ENCODE results near the gene RHOD.

DNA sequence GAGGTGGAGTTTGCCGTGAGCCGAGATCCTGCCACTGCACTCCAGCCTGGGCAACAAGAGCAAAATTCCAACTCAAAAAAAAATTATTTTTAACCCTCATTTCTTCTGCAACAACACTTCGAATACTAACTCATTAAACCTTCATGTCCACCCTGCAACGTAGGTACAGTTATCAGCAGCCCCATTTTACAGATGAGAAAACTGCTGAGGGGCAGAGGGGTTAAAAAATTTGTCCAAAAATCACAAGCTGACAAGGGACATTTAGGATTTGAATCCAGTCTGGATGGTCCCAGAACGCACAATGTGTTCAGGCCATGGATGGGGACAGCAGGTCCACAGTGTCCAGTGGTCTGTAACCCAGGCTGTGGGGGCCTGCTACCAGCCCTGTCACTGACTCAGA, 29.0 kb downstream of the RHOD start:
- TF ChIP-seq, protein P1, sequence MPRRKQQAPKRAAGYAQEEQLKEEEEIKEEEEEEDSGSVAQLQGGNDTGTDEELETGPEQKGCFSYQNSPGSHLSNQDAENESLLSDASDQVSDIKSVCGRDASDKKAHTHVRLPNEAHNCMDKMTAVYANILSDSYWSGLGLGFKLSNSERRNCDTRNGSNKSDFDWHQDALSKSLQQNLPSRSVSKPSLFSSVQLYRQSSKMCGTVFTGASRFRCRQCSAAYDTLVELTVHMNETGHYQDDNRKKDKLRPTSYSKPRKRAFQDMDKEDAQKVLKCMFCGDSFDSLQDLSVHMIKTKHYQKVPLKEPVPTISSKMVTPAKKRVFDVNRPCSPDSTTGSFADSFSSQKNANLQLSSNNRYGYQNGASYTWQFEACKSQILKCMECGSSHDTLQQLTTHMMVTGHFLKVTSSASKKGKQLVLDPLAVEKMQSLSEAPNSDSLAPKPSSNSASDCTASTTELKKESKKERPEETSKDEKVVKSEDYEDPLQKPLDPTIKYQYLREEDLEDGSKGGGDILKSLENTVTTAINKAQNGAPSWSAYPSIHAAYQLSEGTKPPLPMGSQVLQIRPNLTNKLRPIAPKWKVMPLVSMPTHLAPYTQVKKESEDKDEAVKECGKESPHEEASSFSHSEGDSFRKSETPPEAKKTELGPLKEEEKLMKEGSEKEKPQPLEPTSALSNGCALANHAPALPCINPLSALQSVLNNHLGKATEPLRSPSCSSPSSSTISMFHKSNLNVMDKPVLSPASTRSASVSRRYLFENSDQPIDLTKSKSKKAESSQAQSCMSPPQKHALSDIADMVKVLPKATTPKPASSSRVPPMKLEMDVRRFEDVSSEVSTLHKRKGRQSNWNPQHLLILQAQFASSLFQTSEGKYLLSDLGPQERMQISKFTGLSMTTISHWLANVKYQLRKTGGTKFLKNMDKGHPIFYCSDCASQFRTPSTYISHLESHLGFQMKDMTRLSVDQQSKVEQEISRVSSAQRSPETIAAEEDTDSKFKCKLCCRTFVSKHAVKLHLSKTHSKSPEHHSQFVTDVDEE (CRISPR knock-in tag; IDR thresholded peaks at IDR 0.05): no peak
- TF ChIP-seq, protein P2, sequence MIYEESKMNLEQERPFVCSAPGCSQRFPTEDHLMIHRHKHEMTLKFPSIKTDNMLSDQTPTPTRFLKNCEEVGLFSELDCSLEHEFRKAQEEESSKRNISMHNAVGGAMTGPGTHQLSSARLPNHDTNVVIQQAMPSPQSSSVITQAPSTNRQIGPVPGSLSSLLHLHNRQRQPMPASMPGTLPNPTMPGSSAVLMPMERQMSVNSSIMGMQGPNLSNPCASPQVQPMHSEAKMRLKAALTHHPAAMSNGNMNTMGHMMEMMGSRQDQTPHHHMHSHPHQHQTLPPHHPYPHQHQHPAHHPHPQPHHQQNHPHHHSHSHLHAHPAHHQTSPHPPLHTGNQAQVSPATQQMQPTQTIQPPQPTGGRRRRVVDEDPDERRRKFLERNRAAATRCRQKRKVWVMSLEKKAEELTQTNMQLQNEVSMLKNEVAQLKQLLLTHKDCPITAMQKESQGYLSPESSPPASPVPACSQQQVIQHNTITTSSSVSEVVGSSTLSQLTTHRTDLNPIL (CRISPR knock-in tag; IDR thresholded peaks at IDR 0.05; ENCODE audit: low read depth): no peak
- TF ChIP-seq ISL1 (CRISPR knock-in tag; IDR thresholded peaks at IDR 0.05) (no peak), ZC3H10 (CRISPR knock-in tag; IDR thresholded peaks at IDR 0.05) (no peak), ARNTL (CRISPR knock-in tag; IDR thresholded peaks at IDR 0.05; ENCODE audit: borderline replicate concordance, low read depth) (no peak), ZFP30 (CRISPR knock-in tag; IDR thresholded peaks at IDR 0.05) (no peak), ZFP3 (CRISPR knock-in tag; IDR thresholded peaks at IDR 0.05) (no peak)
- TF ChIP-seq, protein P3, sequence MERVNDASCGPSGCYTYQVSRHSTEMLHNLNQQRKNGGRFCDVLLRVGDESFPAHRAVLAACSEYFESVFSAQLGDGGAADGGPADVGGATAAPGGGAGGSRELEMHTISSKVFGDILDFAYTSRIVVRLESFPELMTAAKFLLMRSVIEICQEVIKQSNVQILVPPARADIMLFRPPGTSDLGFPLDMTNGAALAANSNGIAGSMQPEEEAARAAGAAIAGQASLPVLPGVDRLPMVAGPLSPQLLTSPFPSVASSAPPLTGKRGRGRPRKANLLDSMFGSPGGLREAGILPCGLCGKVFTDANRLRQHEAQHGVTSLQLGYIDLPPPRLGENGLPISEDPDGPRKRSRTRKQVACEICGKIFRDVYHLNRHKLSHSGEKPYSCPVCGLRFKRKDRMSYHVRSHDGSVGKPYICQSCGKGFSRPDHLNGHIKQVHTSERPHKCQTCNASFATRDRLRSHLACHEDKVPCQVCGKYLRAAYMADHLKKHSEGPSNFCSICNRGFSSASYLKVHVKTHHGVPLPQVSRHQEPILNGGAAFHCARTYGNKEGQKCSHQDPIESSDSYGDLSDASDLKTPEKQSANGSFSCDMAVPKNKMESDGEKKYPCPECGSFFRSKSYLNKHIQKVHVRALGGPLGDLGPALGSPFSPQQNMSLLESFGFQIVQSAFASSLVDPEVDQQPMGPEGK (CRISPR knock-in tag; IDR thresholded peaks at IDR 0.05; ENCODE audit: borderline replicate concordance): no peak
- TF ChIP-seq, protein P4, sequence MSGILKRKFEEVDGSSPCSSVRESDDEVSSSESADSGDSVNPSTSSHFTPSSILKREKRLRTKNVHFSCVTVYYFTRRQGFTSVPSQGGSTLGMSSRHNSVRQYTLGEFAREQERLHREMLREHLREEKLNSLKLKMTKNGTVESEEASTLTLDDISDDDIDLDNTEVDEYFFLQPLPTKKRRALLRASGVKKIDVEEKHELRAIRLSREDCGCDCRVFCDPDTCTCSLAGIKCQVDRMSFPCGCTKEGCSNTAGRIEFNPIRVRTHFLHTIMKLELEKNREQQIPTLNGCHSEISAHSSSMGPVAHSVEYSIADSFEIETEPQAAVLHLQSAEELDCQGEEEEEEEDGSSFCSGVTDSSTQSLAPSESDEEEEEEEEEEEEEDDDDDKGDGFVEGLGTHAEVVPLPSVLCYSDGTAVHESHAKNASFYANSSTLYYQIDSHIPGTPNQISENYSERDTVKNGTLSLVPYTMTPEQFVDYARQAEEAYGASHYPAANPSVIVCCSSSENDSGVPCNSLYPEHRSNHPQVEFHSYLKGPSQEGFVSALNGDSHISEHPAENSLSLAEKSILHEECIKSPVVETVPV (CRISPR knock-in tag; IDR thresholded peaks at IDR 0.05): no peak

Measured in SK-N-SH treated with all-trans-retinoic acid at 6 μM for 48 hours (cell line).